HFFc6 (cell line): ENCODE data around the gene EHD3. TPM values are rescaled to one million over a fixed set of nuclear protein-coding genes. Genes with fewer than 3 reads are reported as not detected.

ENCODE experiments used
- DNase-seq: peaks from one replicate; pipeline ENCODE4 v3.0.0-alpha.2; 2018
- H3K27ac Mint-ChIP-seq: 2 replicates; pipeline ENCODE4 v1.8.0; 2020; ENCODE audit warnings: mild to moderate bottlenecking, mixed read lengths
- H3K27me3 Mint-ChIP-seq: 2 replicates; pipeline ENCODE4 v1.8.0; 2021; ENCODE audit warnings: mild to moderate bottlenecking, moderate library complexity, mixed read lengths; ENCODE audit not compliant: insufficient read depth
- H3K36me3 Mint-ChIP-seq: 2 replicates; pipeline ENCODE4 v1.8.0; 2021; ENCODE audit warnings: low read depth, mixed read lengths
- H3K4me1 Mint-ChIP-seq: 2 replicates; pipeline ENCODE4 v1.8.0; 2020; ENCODE audit warnings: low read depth, mixed read lengths
- H3K4me3 Mint-ChIP-seq: 2 replicates; pipeline ENCODE4 v1.8.0; 2020; ENCODE audit warnings: mild to moderate bottlenecking, moderate library complexity, mixed read lengths
- H3K9me3 Mint-ChIP-seq: 2 replicates; pipeline ENCODE4 v1.8.0; 2020; ENCODE audit warnings: mild to moderate bottlenecking, mixed read lengths
- CTCF ChIP-seq: fragments of 200-600 bp; sonication (generic); IDR thresholded peaks from 2 replicates; pipeline ENCODE4 v1.5.0; 2021; ENCODE audit warnings: antibody characterized with exemption, mild to moderate bottlenecking
- total RNA-seq, 6 experiments: library from RNA; stranded (reverse); fragmentation: NEBNext Ultra II Directional; extraction: Animal tissue kit (Norgen Biotek cat#: 25700); gene quantifications; 2 replicates in 1 of 6; 3 replicates in 5 of 6; pipeline ENCODE4 v1.2.3, GENCODE V29; 2021

Gene EHD3
- total RNA-seq, 6 experiments from 2014 or later, result 49.6 to 70.6 (median 62.0) TPM

- DNase-seq, result no peak
- H3K36me3 Mint-ChIP-seq, result no peaks in the 10 kb centered on the region
- H3K27me3 Mint-ChIP-seq, result peaks cover 2% of the 10 kb centered on the region
- H3K4me1 Mint-ChIP-seq, result peaks cover 55% of the 10 kb centered on the region
- no peaks in the 10 kb centered on the region for H3K9me3 Mint-ChIP-seq
- no peak for TF ChIP-seq CTCF
- H3K4me3 Mint-ChIP-seq, result no peak overlapping the region
- H3K27ac Mint-ChIP-seq, result no peak overlapping the region
Observed at GRCh38 chr2:31300309-31300708, 66.4 kb downstream of the EHD3 start.

- DNase-seq, result no peak
- H3K9me3 Mint-ChIP-seq, result no peaks in the 10 kb centered on the region
- H3K27ac Mint-ChIP-seq, result no peak overlapping the region
- H3K4me1 Mint-ChIP-seq, result peaks cover 27% of the 10 kb centered on the region
- peaks cover 2% of the 10 kb centered on the region; the same call in 1 of the 2 replicates for H3K27me3 Mint-ChIP-seq
- H3K4me3 Mint-ChIP-seq, result no peak overlapping the region
- TF ChIP-seq CTCF, result no peak
- peaks cover under 1% of the 10 kb centered on the region; the same call in 1 of the 2 replicates for H3K36me3 Mint-ChIP-seq
Observed at GRCh38 chr2:31302940-31303563, 69.1 kb downstream of the EHD3 start.

GRCh38 chr2:31304816-31305215 lies 70.9 kb downstream of the EHD3 start:
- H3K36me3 Mint-ChIP-seq, result peaks cover 6% of the 10 kb centered on the region
- no peak for DNase-seq
- TF ChIP-seq CTCF, result no peak
- H3K27ac Mint-ChIP-seq, result no peak overlapping the region
- no peak overlapping the region for H3K4me3 Mint-ChIP-seq
- H3K4me1 Mint-ChIP-seq, result peaks cover 10% of the 10 kb centered on the region
- peaks cover 4% of the 10 kb centered on the region; the same call in 1 of the 2 replicates for H3K9me3 Mint-ChIP-seq
- H3K27me3 Mint-ChIP-seq, result peaks cover 2% of the 10 kb centered on the region; the same call in 1 of the 2 replicates

GRCh38 chr2:31312898-31313297 lies 78.9 kb downstream of the EHD3 start:
- DNase-seq, result no peak
- H3K9me3 Mint-ChIP-seq, result peaks cover 4% of the 10 kb centered on the region; the same call in 1 of the 2 replicates
- no peak for TF ChIP-seq CTCF
- H3K27ac Mint-ChIP-seq, result no peak overlapping the region
- peaks cover 13% of the 10 kb centered on the region for H3K4me1 Mint-ChIP-seq
- H3K27me3 Mint-ChIP-seq, result peaks cover 8% of the 10 kb centered on the region
- H3K36me3 Mint-ChIP-seq, result peaks cover 6% of the 10 kb centered on the region
- no peak overlapping the region for H3K4me3 Mint-ChIP-seq

GRCh38 chr2:31314761-31315160 lies 80.8 kb downstream of the EHD3 start:
- DNase-seq, result no peak
- H3K4me1 Mint-ChIP-seq, result peaks cover 30% of the 10 kb centered on the region

More at GRCh38 chr2:31314761-31315160, 80.8 kb downstream of the EHD3 start:
- Mint-ChIP-seq H3K9me3 (peaks cover under 1% of the 10 kb centered on the region; the same call in 1 of the 2 replicates), H3K27me3 (peaks cover 8% of the 10 kb centered on the region), H3K36me3 (no peaks in the 10 kb centered on the region; the same call in 1 of the 2 replicates), H3K4me3 (no peak overlapping the region), H3K27ac (no peak overlapping the region)
- no peak for TF ChIP-seq CTCF
